Limb (tissue), 2 donors: Measurements from ENCODE around the gene CDH23.

Source experiments
- DNase-seq, 2 donors: peaks; one replicate each; pipeline ENCODE4 v3.0.0-alpha.2; 2016; ENCODE audit errors: extremely low spot score in 2 of 2

Gene CDH23

GRCh38 chr10:71555724-71556119, 159.0 kb downstream of the CDH23 start:
- no peak for DNase-seq

GRCh38 chr10:71558991-71559390, 162.3 kb downstream of the CDH23 start:
- no peak for DNase-seq

- DNase-seq, result no peak
Observed at GRCh38 chr10:71561003-71561574, 164.4 kb downstream of the CDH23 start.

GRCh38 chr10:71562181-71562580, 165.5 kb downstream of the CDH23 start:
- DNase-seq, result no peak

- DNase-seq, result no peak
Observed at GRCh38 chr10:71562904-71563303, 166.2 kb downstream of the CDH23 start.

GRCh38 chr10:71564194-71564820, 167.6 kb downstream of the CDH23 start:
- no peak for DNase-seq

- no peak for DNase-seq
Observed at GRCh38 chr10:71565284-71566000, 168.7 kb downstream of the CDH23 start.

- no peak for DNase-seq
Observed at GRCh38 chr10:71567006-71567405, 170.3 kb downstream of the CDH23 start.

- DNase-seq, result no peak
Observed at GRCh38 chr10:71568896-71569492, 172.3 kb downstream of the CDH23 start.

- DNase-seq, result peak; percentile 30 to 84
Observed at GRCh38 chr10:71569775-71570588, 173.3 kb downstream of the CDH23 start.

GRCh38 chr10:71571460-71572175, 174.9 kb downstream of the CDH23 start:
- no peak for DNase-seq

- DNase-seq, result no peak
Observed at GRCh38 chr10:71572962-71573361, 176.2 kb downstream of the CDH23 start.

GRCh38 chr10:71573562-71574518, 177.1 kb downstream of the CDH23 start:
- DNase-seq, result no peak

- DNase-seq, result no peak
Observed at GRCh38 chr10:71575451-71575850, 178.7 kb downstream of the CDH23 start.

GRCh38 chr10:71575934-71576801, 179.4 kb downstream of the CDH23 start:
- no peak for DNase-seq

GRCh38 chr10:71576842-71577241, 180.1 kb downstream of the CDH23 start:
- no peak for DNase-seq

- no peak for DNase-seq
Observed at GRCh38 chr10:71577345-71577744, 180.6 kb downstream of the CDH23 start.

GRCh38 chr10:71578069-71578468, 181.3 kb downstream of the CDH23 start:
- DNase-seq, result no peak

- DNase-seq, result no peak
Observed at GRCh38 chr10:71579668-71580067, 182.9 kb downstream of the CDH23 start.
